HG03521 (cell line): ENCODE measurements around the gene ANLN.

Source experiments
- ATAC-seq: cut with Tn5 transposase; IDR thresholded peaks from one replicate; pipeline ENCODE4 v1.9.1; 2021; ENCODE audit warnings: mild to moderate bottlenecking, moderate library complexity; ENCODE audit not compliant: unreplicated experiment

The ANLN gene

DNA sequence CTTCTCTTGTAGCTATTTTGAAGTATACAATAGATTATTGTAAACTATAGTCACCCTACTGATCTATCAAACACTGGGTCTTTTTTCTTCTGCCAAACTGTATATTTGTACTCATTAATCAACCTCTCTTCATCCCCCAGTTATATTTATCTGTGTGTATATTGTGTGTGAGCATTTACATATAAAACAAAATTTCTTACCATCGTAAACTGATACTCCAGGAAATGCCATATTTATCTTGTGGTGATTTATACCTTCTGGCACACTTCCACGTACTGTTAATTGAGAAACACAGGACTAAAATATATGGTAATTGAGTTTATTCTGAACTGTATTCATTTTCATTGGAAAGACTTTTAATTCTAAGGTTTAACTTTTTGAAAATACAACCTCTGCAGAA, 18.9 kb downstream of the ANLN start:
- no peak for ATAC-seq

GRCh38 chr7:36409180-36409579, 19.5 kb downstream of the ANLN start:
- no peak for ATAC-seq

GRCh38 chr7:36415144-36415543, 25.5 kb downstream of the ANLN start:
- no peak for ATAC-seq

DNA sequence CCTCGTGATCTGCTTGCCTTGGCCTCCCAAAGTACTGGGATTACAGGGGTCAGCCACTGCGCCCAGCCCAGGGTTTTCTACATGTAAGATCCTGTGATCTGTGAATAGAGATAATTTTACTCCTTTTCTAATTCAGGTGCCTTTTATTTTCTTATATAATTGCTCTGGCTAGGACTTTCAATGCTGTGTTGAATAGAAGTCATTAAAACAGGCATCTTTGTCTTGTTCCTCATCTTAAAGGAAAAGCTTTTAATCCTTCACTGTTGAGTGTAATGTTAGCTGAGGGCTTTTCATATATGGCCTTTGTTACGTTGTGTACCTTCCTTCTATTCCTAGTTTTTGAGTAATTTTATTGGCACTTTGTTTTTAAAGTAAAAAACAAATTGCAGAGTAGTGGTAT, 26.6 kb downstream of the ANLN start:
- ATAC-seq = no peak

DNA sequence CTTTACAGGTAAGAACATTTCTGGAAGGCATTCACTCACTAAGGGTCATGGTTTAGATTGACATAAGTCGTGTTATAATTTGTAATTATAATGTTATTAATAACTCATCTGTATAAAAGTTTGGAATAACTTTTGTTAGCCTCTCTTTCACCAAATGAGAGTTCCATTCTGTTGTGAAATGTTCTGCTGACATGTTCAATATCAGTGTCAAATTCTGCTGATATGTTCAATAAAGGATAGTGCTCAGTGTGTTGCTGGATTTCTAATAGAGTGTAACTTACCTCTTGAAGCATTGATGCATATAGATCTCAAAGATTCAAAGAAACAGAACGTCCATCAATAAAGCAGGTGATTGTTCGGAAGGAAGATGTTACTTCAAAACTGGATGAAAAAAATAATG, 30.6 kb downstream of the ANLN start:
- no peak for ATAC-seq

DNA sequence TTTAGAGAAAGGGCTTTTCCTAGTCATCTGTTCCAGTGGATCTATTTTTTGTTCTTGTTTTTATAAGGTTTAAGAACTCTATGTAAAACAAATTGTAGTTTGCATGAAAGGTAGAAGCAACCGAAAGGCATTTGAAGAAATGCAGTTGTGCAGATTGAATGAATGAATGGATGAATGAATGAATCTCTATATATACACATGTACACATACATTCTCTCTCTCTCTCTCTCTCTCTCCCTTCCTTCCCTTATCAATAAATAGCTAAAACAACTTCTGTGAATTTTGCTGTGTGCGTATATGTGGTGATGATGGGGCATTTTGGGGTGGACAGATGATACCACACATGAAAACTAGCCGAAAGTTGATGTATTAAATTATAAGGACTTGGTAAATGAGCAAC, 32.4 kb downstream of the ANLN start:
- no peak for ATAC-seq

GRCh38 chr7:36423633-36424032, 34.0 kb downstream of the ANLN start:
- no peak for ATAC-seq

DNA sequence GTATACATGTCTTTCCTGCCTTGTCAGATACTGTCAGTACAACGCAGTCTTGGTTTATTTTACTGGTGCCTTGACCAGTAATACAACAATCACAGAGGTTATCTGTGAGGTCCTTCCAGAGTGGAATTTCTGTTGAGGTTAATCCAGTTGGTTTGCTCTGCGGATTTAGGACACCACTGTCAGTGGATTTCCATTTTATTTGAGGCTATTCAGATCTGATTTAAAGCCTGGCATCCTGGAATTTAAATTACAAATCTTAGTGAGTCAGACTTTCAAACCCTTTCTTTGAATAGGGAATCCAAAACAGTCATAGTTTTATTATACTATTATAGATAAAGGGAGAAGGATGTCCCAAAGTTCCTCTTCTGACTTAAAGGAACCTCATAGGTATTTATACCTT, 40.5 kb downstream of the ANLN start:
- ATAC-seq = no peak

DNA sequence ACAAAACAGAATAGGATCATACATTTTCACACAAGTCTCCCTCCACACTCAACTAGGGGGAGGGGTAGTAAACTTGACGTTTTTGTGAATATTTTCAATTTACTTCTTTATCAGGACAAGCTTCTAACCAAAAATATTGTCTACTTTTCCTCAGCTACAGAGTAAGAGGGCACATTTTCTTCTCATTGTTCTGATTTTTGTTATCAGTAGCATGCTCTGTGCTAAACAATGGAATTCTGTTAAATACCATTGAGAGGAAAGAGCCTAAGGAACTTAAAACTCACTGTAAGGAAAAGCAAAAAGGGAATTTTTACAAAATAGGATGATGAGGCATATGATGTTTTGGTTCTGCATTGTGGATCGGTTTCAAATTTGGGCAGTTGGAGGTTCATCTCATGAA, 41.2 kb downstream of the ANLN start:
- no peak for ATAC-seq

GRCh38 chr7:36438211-36438610, 48.5 kb downstream of the ANLN start:
- no peak for ATAC-seq

DNA sequence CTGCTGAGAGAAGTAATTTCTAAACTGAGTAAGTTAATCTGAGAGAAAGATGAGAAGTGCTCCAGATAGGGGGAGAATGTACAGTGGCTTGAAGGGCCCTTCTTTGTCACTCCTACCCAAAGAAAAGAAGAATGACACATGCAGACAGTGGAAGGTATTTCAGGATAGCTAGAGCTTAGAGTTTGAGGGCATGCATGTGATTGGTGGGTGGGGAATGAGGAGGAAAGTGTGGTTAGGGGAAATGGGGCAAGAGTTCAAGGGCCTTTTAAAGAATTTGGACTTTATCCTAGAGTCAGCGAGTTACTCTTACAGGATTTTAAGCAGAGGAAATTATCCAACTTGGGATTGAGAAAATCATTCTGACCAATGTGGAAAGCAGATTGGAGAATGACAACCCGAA, 50.0 kb downstream of the ANLN start:
- no peak for ATAC-seq

DNA sequence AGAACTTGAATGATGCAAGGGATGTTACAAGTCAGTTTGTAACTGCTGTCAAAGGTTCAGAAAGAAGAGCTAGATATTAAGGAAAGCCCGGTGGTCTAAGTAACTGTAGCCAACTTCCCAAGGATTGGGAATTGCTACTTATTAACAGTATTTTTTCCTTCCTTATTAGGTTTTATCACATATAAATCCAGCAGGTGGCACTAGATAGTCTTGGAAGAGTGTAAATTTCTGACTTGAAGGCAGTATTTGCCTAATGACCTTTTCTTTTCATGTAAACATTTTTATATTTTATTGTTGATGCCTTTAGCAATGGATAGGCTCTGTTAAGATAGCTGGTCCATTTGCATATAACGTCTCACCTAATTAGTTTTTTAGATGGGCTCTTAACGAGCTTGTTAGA, 51.2 kb downstream of the ANLN start:
- no peak for ATAC-seq

GRCh38 chr7:36441344-36442022, 51.8 kb downstream of the ANLN start:
- ATAC-seq = no peak

- no peak for ATAC-seq
Measured at GRCh38 chr7:36448781-36449379, 59.2 kb downstream of the ANLN start.

DNA sequence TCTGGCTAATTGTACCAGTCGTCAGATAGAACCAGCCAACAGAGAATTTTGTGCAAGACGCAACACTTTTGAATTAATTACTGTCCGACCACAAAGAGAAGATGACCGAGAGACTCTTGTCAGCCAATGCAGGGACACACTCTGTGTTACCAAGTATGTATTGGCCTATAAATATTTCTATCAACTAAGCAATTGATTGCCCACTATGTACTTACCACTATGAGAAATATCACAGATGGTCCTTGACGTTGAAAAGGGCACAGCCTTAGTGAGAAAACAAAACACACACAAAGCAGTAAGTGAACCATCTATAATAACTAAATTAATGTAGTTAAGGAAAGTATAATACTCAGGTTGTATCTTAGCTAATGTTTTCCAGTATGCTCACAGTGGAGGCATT, 60.0 kb downstream of the ANLN start:
- ATAC-seq = no peak

DNA sequence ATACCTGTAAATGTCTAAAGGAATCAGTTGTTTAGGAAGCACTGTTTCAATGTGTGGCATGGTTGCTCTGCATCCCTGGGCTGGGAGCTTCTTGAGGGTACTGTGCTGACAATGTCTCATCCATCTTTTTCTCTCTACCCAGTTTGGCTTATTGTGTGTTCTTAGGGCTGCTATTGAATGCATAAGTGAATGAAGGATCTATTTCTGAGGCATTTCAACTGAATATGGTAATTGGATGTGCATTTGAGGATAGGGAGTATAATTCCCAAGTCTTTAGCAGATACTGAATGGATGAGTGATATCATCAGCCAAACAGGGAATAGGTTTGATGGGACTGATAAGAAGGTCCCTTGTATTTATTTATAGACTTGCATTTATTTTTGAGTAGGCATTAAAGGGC, 64.1 kb downstream of the ANLN start:
- no peak for ATAC-seq

GRCh38 chr7:36455646-36456045, 66.0 kb downstream of the ANLN start:
- no peak for ATAC-seq

DNA sequence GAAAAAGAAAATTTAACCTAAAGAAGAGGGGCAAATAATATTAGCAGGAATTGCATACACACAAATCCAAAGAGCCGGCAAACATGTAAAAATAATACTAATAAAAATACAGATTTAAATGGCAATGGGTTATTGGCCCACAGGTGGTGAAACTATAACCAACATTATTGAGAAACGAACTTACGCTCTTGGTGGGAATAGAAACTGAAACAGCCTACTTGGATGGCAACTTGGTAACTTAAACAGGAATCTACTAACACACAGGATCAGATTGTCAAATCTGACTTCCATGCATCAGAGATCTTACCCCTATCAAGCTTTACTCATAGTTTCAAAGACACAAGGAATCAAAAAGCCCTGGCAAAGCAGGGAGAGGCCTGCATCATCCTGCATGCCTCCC, 66.5 kb downstream of the ANLN start:
- ATAC-seq = no peak

DNA sequence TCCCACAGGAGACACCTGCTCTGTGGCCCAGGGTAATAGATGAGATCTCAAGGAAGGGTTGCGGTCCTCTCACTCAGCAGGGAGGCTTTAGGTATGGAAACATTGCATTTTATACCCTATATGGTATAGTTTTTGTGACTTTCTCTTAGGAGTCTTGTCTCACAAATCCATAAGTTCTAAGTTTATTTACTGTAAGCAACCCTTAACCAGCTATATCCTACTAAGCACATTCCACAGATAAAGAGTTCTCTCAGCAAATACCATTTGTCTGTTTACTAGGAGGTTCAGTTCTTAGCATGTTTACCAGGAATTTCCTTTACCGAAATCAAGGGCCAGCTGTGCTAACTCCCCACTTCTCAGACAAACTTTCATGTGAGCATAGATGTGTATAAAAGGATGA, 66.9 kb downstream of the ANLN start:
- no peak for ATAC-seq

DNA sequence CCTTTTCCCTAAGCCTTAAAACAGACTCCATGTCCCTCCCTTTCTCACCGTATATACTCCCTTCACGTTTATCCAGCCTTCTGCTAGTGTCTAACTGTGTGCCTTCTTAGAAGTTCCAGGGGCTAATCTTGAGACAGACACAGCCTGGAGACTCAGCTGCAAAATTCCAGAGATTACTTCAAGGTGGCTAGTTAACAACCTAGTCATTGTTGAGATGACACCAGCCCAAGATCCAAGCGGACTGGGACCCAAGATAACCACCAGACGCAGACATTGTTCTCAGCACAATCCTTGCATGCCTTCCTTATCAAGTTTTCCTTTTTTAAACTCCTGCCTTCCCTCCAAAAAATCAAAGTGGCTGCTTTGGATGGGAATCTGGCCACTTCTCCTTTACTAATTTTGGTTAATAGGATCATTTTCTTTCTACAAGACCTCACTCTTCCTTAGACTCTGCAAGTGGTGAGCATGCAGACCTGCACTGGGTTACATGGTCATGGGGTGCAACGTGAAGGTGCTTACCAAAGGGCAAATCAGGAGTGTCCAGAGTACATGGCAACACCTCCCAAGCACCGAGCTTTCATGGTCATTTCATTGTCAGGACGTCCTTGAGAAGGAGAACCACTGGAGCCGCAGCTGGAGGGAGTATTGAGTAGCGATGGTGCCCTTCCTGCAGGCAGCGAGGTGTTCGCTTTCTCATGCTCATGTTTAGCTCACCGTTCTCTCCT, 69.7 kb downstream of the ANLN start:
- no peak for ATAC-seq

DNA sequence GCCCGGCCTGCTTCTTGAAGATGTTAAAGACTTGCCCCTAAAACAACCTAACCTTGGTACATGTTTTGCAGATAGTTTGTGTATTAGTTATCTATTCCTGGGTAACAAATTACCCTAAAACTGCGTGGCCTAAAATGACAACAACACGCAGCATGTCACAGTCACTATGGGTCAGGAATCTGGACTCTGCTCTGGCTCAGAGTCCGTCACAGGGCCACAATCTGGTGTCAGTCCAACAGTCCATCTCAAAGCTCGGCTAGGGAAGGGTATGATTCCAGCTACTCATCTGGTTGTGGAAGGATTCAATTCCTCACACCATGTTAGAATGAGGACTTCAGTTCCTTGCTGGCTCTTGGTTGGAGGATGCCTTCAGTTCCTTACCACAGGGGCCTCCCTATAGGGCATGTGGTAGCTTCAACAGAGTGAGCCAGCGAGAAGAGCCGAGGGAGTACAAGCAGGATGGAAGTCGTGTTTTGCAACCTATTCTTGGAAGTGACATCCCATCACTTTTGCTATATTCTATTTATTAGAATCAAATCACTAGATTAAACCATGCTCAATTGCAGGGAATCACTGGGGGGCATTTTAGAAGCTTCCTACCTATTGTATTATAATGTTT, 71.3 kb downstream of the ANLN start:
- no peak for ATAC-seq

GRCh38 chr7:36462551-36463137, 73.0 kb downstream of the ANLN start:
- no peak for ATAC-seq
